Effector memory CD8-positive, alpha-beta T cell (primary cell): ENCODE measurements around the gene GPHN.
"Not testable (repeated sequence)": the region's sequence is repeated elsewhere in the genome, so short reads cannot be mapped to it uniquely, and the experiment has no call there.

ENCODE experiments used
- ATAC-seq: fragments of 150-1000 bp; cut with Tn5 transposase; replicated peaks from 2 replicates; pipeline ENCODE4 v1.10.0; 2021; ENCODE audit warnings: mild to moderate bottlenecking, moderate library complexity
- DNase-seq, 3 experiments: peaks; one replicate each; pipeline ENCODE4 v3.0.0; 2021
- H3K27ac Mint-ChIP-seq, 2 donors: one replicate each; pipeline ENCODE4 v1.8.0; 2022; ENCODE audit warnings: mild to moderate bottlenecking in 2 of 2, mixed read lengths in 2 of 2, moderate library complexity in 2 of 2
- H3K27me3 Mint-ChIP-seq, 2 donors: one replicate each; pipeline ENCODE4 v1.8.0; 2022; ENCODE audit warnings: mixed read lengths in 2 of 2
- H3K36me3 Mint-ChIP-seq: one replicate; pipeline ENCODE4 v1.8.0; 2022; ENCODE audit warnings: mild to moderate bottlenecking, moderate library complexity, mixed read lengths; ENCODE audit not compliant: insufficient read depth
- H3K4me1 Mint-ChIP-seq, 2 donors: one replicate each; pipeline ENCODE4 v1.8.0; 2022; ENCODE audit warnings: low read depth in 2 of 2, mixed read lengths in 2 of 2
- H3K4me3 Mint-ChIP-seq, 2 donors: one replicate each; pipeline ENCODE4 v1.8.0; 2022; ENCODE audit warnings: mild to moderate bottlenecking in 2 of 2, mixed read lengths in 2 of 2, moderate library complexity in 2 of 2
- H3K9me3 Mint-ChIP-seq, 2 donors: one replicate each; pipeline ENCODE4 v1.8.0; 2022; ENCODE audit warnings: mixed read lengths in 2 of 2

Gene GPHN

DNA sequence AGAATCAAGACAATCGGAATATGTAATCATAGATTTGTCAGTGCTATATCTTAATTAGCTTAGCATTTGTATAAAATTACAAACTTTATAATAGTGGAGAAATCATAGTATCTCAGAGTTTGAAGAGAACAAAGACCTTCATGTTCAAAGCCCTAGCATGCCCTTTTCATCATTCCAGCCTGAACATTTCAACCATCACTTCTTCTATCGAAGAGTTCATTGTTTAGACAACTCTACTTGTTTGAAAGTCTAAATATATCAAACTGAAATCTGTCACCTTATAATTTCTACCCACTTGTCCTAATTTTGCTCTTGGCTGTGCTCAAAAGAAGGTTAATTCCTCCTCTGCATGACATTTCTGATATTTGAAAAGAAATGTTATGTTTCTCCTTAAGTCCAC is 325.9 kb downstream of the GPHN start:
- Mint-ChIP-seq H3K27me3 (no peaks in the 10 kb centered on the region), H3K9me3 (peaks cover 0 to 5% of the 10 kb centered on the region in 2 donors), H3K27ac (no peak overlapping the region), H3K36me3 (no peaks in the 10 kb centered on the region), H3K4me3 (no peak overlapping the region), H3K4me1 (no peaks in the 10 kb centered on the region)
- ATAC-seq (no peak), DNase-seq (no peak)

DNA sequence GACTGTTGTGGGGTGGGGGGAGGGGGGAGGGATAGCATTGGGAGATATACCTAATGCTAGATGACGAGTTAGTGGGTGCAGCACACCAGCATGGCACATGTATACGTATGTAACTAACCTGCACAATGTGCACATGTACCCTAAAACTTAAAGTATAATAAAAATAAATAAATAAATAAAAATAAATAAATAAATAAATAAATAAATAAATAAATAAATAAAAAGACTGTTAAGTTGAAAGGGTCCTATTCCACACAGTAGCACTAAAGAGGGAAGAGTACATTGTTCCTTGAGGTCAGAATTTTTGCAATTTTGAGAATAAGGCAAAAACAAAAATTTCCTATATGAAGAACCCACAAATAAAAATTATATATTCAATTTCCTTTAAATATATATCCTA is 329.5 kb downstream of the GPHN start:
- H3K4me1 Mint-ChIP-seq, DNase-seq, H3K4me3 Mint-ChIP-seq, ATAC-seq, H3K27ac Mint-ChIP-seq, H3K27me3 Mint-ChIP-seq, H3K36me3 Mint-ChIP-seq, H3K9me3 Mint-ChIP-seq: not testable (repeated sequence)

DNA sequence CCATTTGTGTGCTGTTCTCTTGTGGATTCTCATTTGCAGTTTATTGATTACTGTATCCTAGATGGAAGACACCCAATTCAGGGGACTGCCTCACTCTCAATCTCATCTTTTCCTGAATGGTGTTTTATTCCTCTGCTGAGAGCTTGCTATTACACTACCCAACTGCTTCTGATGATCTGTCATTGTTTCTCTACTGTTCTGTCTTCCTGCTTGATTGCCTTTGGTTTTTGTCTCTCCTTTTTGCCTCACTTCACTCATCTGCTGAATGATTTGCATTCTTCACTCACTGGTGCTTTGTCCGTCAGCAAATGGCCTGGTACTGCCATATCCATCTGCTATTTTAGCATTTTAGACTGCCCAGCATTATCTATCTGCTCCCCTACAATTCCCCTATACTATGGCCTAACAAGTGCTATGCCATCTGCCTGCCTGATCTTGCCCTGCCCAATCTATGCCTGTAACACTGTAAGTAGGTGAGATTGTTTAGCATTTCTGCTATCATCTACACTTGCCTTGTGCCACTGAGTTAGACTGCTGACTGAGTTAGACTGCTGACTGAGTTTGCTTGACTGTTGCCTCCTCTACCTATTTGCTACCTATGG is 335.1 kb downstream of the GPHN start:
- H3K4me1 Mint-ChIP-seq: no peaks in the 10 kb centered on the region
- H3K4me3 Mint-ChIP-seq: no peak overlapping the region
- ATAC-seq (no peak), DNase-seq (no peak)
- H3K27me3 Mint-ChIP-seq: no peaks in the 10 kb centered on the region
- H3K9me3 Mint-ChIP-seq: no peaks in the 10 kb centered on the region
- H3K27ac Mint-ChIP-seq: no peak overlapping the region
- no peaks in the 10 kb centered on the region for H3K36me3 Mint-ChIP-seq

DNA sequence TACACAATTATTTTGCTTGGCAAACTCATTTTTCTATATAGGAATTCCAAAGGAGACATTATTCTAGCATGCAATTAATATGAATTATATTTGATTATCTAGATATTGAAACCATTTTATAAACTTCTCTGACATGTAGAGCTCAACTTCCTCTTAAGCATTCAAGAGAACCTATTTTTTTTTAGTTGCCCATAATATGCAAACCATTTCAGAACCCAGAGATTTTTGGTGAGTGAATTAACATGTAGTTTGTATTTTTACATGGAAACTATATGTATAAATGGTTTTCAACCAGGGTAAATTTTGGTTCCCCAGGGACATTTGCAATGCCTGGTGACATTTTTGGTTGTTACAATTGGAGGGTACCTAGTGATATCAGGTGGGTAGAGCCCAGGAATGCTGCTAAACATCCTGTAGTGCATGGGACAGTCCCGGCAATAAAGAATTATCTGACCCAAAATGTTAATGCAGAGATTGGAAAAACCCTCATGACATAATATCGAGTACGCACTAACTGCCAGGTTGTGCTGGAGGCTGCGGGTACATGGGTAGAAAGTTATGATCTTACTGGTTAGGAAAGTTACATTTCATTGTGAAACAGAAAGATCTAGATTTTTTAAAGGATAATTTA is 342.4 kb downstream of the GPHN start:
- Mint-ChIP-seq H3K4me1 (no peaks in the 10 kb centered on the region), H3K9me3 (peaks cover 0 to 1% of the 10 kb centered on the region in 2 donors), H3K27me3 (no peaks in the 10 kb centered on the region), H3K4me3 (no peak overlapping the region), H3K36me3 (no peaks in the 10 kb centered on the region), H3K27ac (no peak overlapping the region)
- no peak for ATAC-seq
- DNase-seq: no peak

DNA sequence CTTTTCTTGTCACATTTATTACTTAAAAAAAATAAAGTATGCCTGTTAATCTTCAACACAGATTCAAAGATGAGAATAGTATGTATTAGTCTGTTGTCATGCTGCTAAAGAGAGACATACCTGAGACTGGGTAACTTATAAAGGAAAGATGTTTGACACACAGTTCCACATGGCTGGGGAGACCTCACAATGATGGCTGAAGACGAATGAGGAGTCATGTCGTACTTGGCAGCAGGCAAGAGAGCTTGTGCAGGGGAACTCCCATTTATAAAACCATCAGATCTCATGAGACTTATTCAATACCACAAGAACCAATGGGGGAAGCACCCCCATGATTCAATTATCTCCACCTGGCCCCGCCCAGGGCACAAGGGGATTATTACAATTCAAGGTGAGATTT is 345.4 kb downstream of the GPHN start:
- Mint-ChIP-seq H3K9me3 (peaks cover 0 to 5% of the 10 kb centered on the region in 2 donors), H3K4me1 (no peaks in the 10 kb centered on the region), H3K27me3 (no peaks in the 10 kb centered on the region), H3K4me3 (no peak overlapping the region), H3K27ac (no peak overlapping the region), H3K36me3 (no peaks in the 10 kb centered on the region)
- DNase-seq (no peak), ATAC-seq (no peak)

DNA sequence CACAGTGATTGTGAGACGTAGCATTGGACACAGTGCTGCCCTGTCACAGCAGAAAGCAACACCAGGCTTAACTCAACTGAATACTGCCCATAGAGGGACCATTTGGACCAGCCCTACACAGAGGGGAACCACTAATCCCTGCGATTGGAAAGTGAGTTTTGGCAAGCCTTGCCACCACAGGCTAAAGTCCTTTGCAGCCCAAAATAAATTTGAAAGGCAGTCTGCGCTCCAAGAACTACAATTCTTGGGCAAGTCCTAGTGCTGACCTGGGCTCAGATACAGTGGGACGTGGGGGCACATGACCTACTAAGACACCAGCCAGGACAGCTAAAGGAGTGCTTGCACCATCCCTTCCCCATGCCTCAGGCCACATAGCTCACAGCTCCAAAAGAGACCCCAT is 349.9 kb downstream of the GPHN start:
- H3K4me1 Mint-ChIP-seq: no peaks in the 10 kb centered on the region

DNA sequence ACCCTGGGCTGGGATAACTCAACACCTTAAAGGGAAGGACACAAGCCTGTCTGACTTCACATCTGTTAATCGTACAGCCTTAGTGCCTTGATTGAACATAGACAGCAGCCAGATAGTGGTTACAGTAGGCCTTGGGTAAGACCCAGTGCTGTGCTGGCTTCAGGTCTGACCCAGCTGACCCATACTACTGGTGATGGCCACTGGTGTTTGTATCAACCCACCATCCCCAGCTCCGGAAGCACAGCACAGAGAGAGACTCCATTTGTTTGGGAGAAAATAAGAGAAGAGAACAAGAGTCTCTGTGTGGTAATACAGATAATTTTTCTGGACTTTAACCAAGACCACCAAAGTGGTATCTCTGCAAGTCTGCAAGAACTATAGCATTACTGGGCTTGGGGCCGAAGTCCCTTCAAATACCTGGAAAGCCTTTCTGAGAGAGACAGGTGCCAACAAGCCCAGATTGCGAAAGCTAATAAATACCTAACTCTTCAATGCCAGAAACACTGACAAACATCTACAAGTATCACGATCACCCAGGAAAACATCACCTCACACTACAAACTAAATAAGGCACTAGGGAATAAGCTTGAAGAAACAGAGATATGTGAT is 351.2 kb downstream of the GPHN start:
- no peak overlapping the region for H3K27ac Mint-ChIP-seq
- ATAC-seq (no peak), DNase-seq (no peak)
- H3K9me3 Mint-ChIP-seq: peaks cover 6 to 10% of the 10 kb centered on the region in 2 donors
- H3K27me3 Mint-ChIP-seq: no peaks in the 10 kb centered on the region
- no peaks in the 10 kb centered on the region for H3K4me1 Mint-ChIP-seq
- H3K36me3 Mint-ChIP-seq: no peaks in the 10 kb centered on the region
- no peak overlapping the region for H3K4me3 Mint-ChIP-seq

More for the DNA sequence above, 349.9 kb downstream of the GPHN start:
- Mint-ChIP-seq H3K4me3 (no peak overlapping the region), H3K27me3 (no peaks in the 10 kb centered on the region), H3K27ac (no peak overlapping the region), H3K36me3 (no peaks in the 10 kb centered on the region), H3K9me3 (peaks cover 6 to 10% of the 10 kb centered on the region in 2 donors)
- DNase-seq (no peak), ATAC-seq (no peak)

DNA sequence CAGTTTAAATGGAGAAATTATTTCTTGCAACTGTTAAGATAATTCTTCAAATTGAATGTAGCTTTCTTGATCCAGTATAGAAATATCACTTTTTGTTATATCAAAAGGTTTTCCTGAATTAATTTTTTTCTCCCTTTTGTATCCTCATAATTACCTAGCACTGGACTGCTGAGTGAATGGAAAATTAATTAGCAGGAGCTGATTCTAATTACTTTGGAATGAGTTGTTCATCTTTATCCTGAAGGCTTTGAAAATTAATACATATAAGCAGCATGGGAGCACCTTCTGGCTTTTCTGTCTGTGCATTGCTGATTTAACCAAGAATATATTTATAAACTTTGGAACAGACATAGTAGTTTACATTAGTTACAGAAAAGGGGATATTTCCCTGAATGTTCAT is 373.6 kb downstream of the GPHN start:
- no peaks in the 10 kb centered on the region for H3K27me3 Mint-ChIP-seq
- H3K4me1 Mint-ChIP-seq: no peaks in the 10 kb centered on the region
- DNase-seq (no peak), ATAC-seq (no peak)
- no peaks in the 10 kb centered on the region for H3K36me3 Mint-ChIP-seq
- no peak overlapping the region for H3K27ac Mint-ChIP-seq
- peaks cover 2 to 4% of the 10 kb centered on the region in 2 donors for H3K9me3 Mint-ChIP-seq
- H3K4me3 Mint-ChIP-seq: no peak overlapping the region

DNA sequence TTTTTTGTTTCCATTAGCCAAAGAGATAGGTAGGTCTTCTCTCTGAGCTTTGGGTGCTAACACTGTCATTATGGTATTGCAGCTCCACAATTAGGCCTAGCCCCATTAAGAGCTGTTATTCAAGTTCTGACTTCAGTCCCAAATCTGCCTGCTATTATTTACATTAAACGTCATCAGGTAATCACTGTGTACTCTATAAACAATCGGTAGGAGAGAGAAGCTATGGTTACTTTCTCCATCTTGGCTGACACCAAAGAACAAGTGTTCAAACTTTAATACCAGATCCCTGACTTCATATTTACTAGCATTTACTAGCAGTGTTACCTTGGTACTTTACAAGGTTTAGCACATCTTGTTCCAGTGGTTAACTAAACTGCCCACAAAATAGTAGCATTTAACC is 376.2 kb downstream of the GPHN start:
- DNase-seq (no peak), ATAC-seq (no peak)
- no peak overlapping the region for H3K4me3 Mint-ChIP-seq
- peaks cover 3 to 18% of the 10 kb centered on the region in 2 donors for H3K9me3 Mint-ChIP-seq
- no peak overlapping the region for H3K27ac Mint-ChIP-seq
- no peaks in the 10 kb centered on the region for H3K4me1 Mint-ChIP-seq
- H3K27me3 Mint-ChIP-seq: no peaks in the 10 kb centered on the region
- no peaks in the 10 kb centered on the region for H3K36me3 Mint-ChIP-seq

DNA sequence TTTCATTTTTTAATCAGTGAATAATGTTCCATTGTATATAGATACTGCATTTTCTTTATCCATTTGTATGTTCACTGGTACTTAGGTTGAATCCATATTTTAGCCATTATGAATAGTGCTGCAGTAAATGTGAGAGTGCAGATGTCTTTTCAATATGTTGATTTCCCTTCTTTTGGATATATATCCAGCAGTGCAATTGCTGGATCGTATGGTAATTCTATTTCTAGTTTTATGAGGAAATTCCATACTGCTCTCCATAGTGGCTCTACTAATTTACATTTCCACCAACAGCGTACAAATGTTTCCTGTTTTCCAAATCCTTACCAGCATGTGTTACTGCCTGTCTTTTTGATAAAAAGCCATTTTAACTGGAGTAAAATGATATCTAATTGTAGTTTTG is 392.8 kb downstream of the GPHN start:
- H3K4me3 Mint-ChIP-seq: no peak overlapping the region
- H3K4me1 Mint-ChIP-seq: no peaks in the 10 kb centered on the region
- no peak for DNase-seq
- ATAC-seq: no peak
- H3K36me3 Mint-ChIP-seq: no peaks in the 10 kb centered on the region
- no peaks in the 10 kb centered on the region for H3K27me3 Mint-ChIP-seq
- H3K9me3 Mint-ChIP-seq: peaks cover 4 to 13% of the 10 kb centered on the region in 2 donors
- no peak overlapping the region for H3K27ac Mint-ChIP-seq

DNA sequence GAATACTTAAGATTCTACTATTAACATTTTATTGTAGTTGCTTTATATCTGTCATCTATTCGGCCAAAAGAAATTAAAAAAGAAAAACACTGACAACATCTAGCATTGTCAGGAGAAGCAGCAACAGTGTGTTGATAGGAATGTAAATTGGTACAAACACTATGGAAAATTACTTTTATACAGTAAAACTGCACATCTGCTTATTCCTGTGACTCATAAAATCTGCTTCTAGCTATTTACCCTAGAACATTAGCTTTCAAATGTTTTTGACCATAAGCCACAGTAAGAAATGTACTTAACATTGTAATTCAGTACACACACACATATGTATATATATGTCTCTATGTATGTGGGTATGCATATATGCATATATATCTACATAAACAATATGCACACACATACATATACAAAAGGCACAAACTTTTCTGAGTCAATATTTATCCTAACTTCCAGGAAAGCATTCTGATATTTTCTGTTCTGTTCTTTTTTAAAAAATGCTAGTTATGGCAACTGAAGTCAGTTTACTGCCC is 402.4 kb downstream of the GPHN start:
- H3K27me3 Mint-ChIP-seq: no peaks in the 10 kb centered on the region
- H3K9me3 Mint-ChIP-seq: no peaks in the 10 kb centered on the region
- H3K36me3 Mint-ChIP-seq: no peaks in the 10 kb centered on the region
- H3K27ac Mint-ChIP-seq: no peak overlapping the region
- ATAC-seq (no peak), DNase-seq (no peak)
- H3K4me1 Mint-ChIP-seq: no peaks in the 10 kb centered on the region
- H3K4me3 Mint-ChIP-seq: no peak overlapping the region

DNA sequence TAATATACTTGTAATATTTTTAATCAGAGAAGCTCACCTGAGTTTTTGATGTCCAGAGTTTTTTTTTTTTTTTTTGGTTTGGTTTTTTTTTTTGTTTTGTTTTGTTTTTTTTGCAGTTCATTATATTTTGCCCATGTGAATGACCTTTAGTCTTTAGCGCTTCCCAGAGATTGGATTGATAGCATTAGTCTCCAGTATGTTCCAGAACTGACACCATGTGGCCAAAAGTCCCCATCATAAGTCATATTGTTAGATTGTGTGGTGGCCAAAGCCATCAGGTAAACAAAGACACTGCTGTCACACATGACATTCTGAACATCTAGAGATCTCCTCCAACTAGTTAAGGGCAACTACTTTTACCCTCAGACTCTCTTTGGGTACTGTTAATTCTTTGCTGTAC is 408.5 kb downstream of the GPHN start:
- no peak overlapping the region for H3K4me3 Mint-ChIP-seq

DNA sequence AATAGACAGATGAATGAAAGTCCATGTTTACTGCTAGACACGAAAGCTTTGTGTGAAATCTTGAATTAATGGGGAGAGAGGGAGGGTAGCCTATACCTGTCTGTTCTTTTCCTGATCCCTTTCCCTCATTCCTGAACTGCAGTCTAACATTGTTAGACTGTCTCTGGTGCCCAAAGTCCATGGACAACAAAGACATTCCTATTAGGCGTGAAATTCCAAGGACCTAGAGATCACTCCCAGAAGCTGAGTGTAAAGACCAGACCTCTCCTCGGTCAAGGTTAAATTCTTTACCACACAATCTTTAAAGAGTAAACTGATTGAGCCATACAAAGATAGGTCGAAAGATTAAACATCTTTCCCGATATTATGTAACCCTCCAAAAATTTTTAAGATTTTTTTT is 410.6 kb downstream of the GPHN start:
- ATAC-seq: no peak
- H3K4me3 Mint-ChIP-seq: no peak overlapping the region
- H3K4me1 Mint-ChIP-seq: no peaks in the 10 kb centered on the region
- H3K36me3 Mint-ChIP-seq: peaks cover 7% of the 10 kb centered on the region
- H3K27ac Mint-ChIP-seq: no peak overlapping the region
- H3K9me3 Mint-ChIP-seq: peaks cover 0 to 2% of the 10 kb centered on the region in 2 donors
- DNase-seq: no peak
- H3K27me3 Mint-ChIP-seq: no peaks in the 10 kb centered on the region

More for the DNA sequence above, 408.5 kb downstream of the GPHN start:
- H3K27ac Mint-ChIP-seq: no peak overlapping the region
- H3K9me3 Mint-ChIP-seq: peaks cover 0 to 2% of the 10 kb centered on the region in 2 donors
- peaks cover 7% of the 10 kb centered on the region for H3K36me3 Mint-ChIP-seq
- DNase-seq (no peak), ATAC-seq (no peak)
- no peaks in the 10 kb centered on the region for H3K4me1 Mint-ChIP-seq
- no peaks in the 10 kb centered on the region for H3K27me3 Mint-ChIP-seq

DNA sequence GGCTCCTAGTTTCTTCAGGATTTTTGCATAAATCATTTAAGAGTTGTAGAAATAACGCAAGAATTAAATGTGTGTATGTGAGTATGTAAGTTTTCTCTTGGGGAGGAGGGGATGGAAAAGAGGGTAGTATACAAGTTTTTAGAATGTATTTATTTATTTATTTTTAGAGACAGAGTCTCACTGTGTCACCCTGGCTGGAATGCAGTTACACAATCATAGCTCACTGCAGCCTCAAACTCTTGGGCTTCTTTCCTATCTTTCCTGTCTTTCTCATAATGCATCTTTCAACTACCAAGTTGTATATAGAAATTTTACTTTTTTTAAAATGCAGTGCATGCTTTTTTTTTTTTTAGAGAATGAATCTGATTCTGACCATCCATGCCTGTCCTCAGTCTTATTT is 412.2 kb downstream of the GPHN start:
- H3K9me3 Mint-ChIP-seq: peaks cover 0 to 2% of the 10 kb centered on the region in 2 donors
- ATAC-seq (no peak), DNase-seq (no peak)
- H3K27ac Mint-ChIP-seq: no peak overlapping the region
- peaks cover 7% of the 10 kb centered on the region for H3K36me3 Mint-ChIP-seq
- H3K4me3 Mint-ChIP-seq: no peak overlapping the region
- no peaks in the 10 kb centered on the region for H3K4me1 Mint-ChIP-seq
- H3K27me3 Mint-ChIP-seq: no peaks in the 10 kb centered on the region
